GM21786 (cell line): ENCODE measurements around the gene SLX1B.
"Not testable (repeated sequence)": the region's sequence is repeated elsewhere in the genome, so short reads cannot be mapped to it uniquely, and the experiment has no call there.

Experiments
- ATAC-seq: cut with Tn5 transposase; IDR thresholded peaks from one replicate; pipeline ENCODE4 v1.9.1; 2021; ENCODE audit not compliant: unreplicated experiment

Gene SLX1B

GRCh38 chr16:29454269-29454668 is at the start of gene SLX1B, which contains the start of gene BOLA2:
Gene SLX1B (plus strand): TSS chr16:29454533.
Gene BOLA2 (minus strand): TSS chr16:29454351. CDS start chr16:29454253, 98 bp downstream.
- peak; percentile 83 for ATAC-seq

GRCh38 chr16:29405249-29405648 is 49.1 kb upstream of the SLX1B start:
- not testable (repeated sequence) for ATAC-seq

- ATAC-seq: not testable (repeated sequence)
These were observed 30.7 kb upstream of the SLX1B start for GRCh38 chr16:29423587-29423986.

- ATAC-seq: not testable (repeated sequence)
These were observed 28.9 kb upstream of the SLX1B start for GRCh38 chr16:29425390-29425789.

GRCh38 chr16:29453754-29454153 is 579 bp upstream of the SLX1B start:
- not testable (repeated sequence) for ATAC-seq

- peak; percentile 55 for ATAC-seq
These were observed 495 bp downstream of the SLX1B start for GRCh38 chr16:29454828-29455227.

GRCh38 chr16:29457660-29458059 is 3.3 kb downstream of the SLX1B start:
- ATAC-seq: not testable (repeated sequence)

- ATAC-seq: not testable (repeated sequence)
These were observed 5.6 kb downstream of the SLX1B start, which contains the start of gene SULT1A4 for GRCh38 chr16:29459706-29460646. Gene SULT1A4 (plus strand): TSS chr16:29459913. CDS start chr16:29461386, 1,473 bp downstream.

GRCh38 chr16:29460647-29461030 is 6.3 kb downstream of the SLX1B start:
- not testable (repeated sequence) for ATAC-seq

- ATAC-seq: not testable (repeated sequence)
These were observed 11.9 kb downstream of the SLX1B start for GRCh38 chr16:29465985-29466824.

GRCh38 chr16:29466904-29467303 is 12.6 kb downstream of the SLX1B start:
- not testable (repeated sequence) for ATAC-seq

- not testable (repeated sequence) for ATAC-seq
These were observed 13.5 kb downstream of the SLX1B start for GRCh38 chr16:29467654-29468366.

GRCh38 chr16:29469660-29470059 is 15.3 kb downstream of the SLX1B start:
- ATAC-seq: not testable (repeated sequence)

GRCh38 chr16:29472065-29472464 is 17.7 kb downstream of the SLX1B start:
- ATAC-seq: not testable (repeated sequence)

- ATAC-seq: not testable (repeated sequence)
These were observed 27.9 kb downstream of the SLX1B start for GRCh38 chr16:29482276-29482675.

- not testable (repeated sequence) for ATAC-seq
These were observed 52.0 kb downstream of the SLX1B start, which contains the start of gene NPIPB12 for GRCh38 chr16:29506308-29506707. Gene NPIPB12 (minus strand): TSS chr16:29506408.
